HepG2 (cell line): ENCODE results near the gene UBB.

Experiments used
- FOXK2 ChIP-seq: fragments of 450-650 bp; IDR thresholded peaks from 2 replicates; pipeline ENCODE4 v1.6.1; 2016
- SMC3 ChIP-seq: IDR thresholded peaks from 2 replicates; pipeline ENCODE4 v1.6.1; 2011; ENCODE audit warnings: low read length, improper control_type of control experiment
- ZBTB21 ChIP-seq: sonication (generic); formaldehyde crosslinking; IDR thresholded peaks from 2 replicates; pipeline ENCODE4 v1.4.0; 2020; ENCODE audit warnings: missing genetic modification reagents
- ZNF232 ChIP-seq: sonication (generic); formaldehyde crosslinking; IDR thresholded peaks from 2 replicates; pipeline ENCODE4 v1.4.0; 2020; ENCODE audit warnings: missing genetic modification reagents, borderline replicate concordance
- ZNF747 ChIP-seq: sonication (generic); formaldehyde crosslinking; IDR thresholded peaks from 2 replicates; pipeline ENCODE4 v1.8.1; 2023; ENCODE audit warnings: missing genetic modification reagents, mild to moderate bottlenecking, borderline replicate concordance
- ZNF75D ChIP-seq: sonication (generic); formaldehyde crosslinking; IDR thresholded peaks from 2 replicates; pipeline ENCODE4 v1.8.1; 2023; ENCODE audit warnings: missing genetic modification reagents, mild to moderate bottlenecking, borderline replicate concordance
- TF ChIP-seq, protein P1 (sequence below): sonication (generic); IDR thresholded peaks from 2 replicates; pipeline ENCODE4 v1.6.1; 2016; ENCODE audit warnings: low read depth, borderline replicate concordance
- TF ChIP-seq, protein P2 (sequence below): sonication (generic); formaldehyde crosslinking; IDR thresholded peaks from 2 replicates; pipeline ENCODE4 v1.5.1; 2020; ENCODE audit warnings: mild to moderate bottlenecking, moderate library complexity, missing genetic modification reagents

DNA sequence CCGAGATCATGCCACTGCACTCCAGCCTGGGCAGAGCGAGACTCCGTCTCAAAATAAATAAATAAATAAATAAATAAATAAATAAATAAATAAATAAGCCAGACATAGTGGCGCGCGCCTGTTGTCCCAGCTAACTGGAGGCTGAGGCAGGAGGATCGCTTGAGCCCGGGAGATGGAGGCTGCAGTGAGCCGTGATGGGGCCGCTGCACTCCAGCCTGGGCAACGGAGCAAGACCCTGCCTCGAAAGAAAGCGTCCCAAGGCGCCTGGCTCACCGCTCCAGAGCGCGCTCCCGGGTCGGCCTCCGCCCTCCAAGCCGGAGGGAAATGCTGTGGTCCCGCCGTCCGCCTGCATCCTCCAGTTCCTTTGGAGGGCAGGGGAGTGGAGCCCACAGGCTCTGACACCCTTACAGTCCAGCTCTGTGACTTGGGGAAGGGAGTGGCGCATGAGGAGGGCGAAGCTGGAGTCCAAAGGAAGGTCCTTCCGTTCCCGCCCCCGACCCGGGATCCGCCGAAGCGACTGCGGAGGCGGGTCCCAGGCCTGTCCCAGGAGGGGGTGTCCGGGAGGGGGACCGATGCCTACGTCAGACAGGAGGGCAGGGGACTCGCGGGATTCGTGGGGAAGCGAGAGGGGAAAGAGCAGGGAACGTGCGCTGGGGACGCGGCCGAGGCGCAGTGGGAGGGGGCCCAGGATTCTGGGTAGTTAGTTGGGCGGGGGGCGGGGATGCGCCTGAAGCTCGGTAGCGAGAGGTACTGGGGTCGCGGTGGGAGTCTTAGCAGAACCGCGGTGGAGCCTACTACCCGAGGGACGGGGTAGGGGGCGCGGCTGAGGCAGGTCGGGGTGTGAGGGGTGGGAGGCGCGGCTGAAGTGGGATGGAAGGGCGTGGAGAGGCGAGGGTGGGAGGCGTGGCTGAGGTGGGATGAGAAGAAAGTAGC is 26.1 kb downstream of the UBB start:
- TF ChIP-seq FOXK2, result no peak
- TF ChIP-seq, protein P1, sequence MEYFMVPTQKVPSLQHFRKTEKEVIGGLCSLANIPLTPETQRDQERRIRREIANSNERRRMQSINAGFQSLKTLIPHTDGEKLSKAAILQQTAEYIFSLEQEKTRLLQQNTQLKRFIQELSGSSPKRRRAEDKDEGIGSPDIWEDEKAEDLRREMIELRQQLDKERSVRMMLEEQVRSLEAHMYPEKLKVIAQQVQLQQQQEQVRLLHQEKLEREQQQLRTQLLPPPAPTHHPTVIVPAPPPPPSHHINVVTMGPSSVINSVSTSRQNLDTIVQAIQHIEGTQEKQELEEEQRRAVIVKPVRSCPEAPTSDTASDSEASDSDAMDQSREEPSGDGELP, result no peak
- no peak for TF ChIP-seq SMC3
- TF ChIP-seq, protein P2, sequence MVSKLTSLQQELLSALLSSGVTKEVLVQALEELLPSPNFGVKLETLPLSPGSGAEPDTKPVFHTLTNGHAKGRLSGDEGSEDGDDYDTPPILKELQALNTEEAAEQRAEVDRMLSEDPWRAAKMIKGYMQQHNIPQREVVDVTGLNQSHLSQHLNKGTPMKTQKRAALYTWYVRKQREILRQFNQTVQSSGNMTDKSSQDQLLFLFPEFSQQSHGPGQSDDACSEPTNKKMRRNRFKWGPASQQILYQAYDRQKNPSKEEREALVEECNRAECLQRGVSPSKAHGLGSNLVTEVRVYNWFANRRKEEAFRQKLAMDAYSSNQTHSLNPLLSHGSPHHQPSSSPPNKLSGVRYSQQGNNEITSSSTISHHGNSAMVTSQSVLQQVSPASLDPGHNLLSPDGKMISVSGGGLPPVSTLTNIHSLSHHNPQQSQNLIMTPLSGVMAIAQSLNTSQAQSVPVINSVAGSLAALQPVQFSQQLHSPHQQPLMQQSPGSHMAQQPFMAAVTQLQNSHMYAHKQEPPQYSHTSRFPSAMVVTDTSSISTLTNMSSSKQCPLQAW (CRISPR knock-in tag), result no peak
- no peak for TF ChIP-seq ZNF232 (CRISPR knock-in tag)
- TF ChIP-seq ZNF747 (CRISPR knock-in tag), result no peak
- TF ChIP-seq ZBTB21 (CRISPR knock-in tag), result no peak
- no peak for TF ChIP-seq ZNF75D (CRISPR knock-in tag)
